Stimulated activated CD4-positive, alpha-beta T cell treated with anti-CD3 and anti-CD28 coated beads, TNF-alpha, amount 100 ng/mL, for 4 hours (primary cell): Measurements from ENCODE around the gene AMDHD2.
"Not testable (repeated sequence)": the region's sequence is repeated elsewhere in the genome, so short reads cannot be mapped to it uniquely, and the experiment has no call there.

Experiments
- DNase-seq, 3 experiments: peaks; one replicate each; pipeline ENCODE4 v3.0.0-alpha.2; 2020; ENCODE audit warnings: low read depth in 3 of 3

Gene AMDHD2

GRCh38 chr16:2517954-2518605 is 2.1 kb upstream of the AMDHD2 start:
- DNase-seq, result no peak

DNA sequence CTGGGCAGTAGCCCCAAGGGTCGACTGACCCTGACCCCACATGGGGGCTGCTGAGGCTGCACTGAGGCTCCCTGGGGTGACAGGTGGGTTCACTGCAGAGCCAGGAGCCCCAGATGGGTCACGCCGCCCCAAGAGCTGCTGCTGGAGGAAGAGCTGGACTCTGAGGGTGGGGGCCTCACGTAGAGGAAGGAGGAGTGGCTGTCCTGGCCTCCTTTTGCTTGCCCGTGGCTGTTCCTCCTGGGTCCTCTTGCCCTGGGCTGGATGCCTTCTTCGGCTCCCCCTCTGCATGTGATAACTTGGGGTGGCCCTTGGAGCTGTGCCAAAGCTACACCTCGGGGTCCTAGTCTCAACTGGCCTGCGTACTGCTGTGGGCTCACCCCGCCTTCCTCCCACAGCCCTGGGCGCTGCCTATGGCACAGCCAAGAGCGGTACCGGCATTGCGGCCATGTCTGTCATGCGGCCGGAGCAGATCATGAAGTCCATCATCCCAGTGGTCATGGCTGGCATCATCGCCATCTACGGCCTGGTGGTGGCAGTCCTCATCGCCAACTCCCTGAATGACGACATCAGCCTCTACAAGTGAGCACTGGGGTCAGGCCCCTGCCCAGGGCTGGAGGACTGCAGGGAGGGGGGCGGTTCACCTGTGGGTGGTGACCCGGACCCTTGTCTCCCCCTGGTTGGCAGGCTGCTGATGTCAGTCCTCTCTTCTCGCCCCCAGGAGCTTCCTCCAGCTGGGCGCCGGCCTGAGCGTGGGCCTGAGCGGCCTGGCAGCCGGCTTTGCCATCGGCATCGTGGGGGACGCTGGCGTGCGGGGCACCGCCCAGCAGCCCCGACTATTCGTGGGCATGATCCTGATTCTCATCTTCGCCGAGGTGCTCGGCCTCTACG is 1.1 kb upstream of the AMDHD2 start:
- no peak for DNase-seq

DNA sequence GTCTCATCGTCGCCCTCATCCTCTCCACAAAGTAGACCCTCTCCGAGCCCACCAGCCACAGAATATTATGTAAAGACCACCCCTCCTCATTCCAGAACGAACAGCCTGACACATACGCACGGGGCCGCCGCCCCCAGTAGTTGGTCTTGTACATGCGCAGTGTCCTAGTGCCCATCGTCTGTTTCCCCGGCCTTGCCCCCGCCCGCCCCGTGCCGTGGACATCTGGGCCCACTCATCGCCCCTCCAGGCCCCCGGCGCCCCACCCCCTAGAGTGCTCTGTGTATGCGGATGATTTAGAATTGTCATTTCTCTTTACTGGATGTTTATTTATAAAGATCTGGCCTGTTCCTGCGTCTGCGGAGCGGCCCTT is 475 bp upstream of the AMDHD2 start:
- no peak for DNase-seq

GRCh38 chr16:2520784-2521531 is 787 bp downstream of the AMDHD2 start:
- DNase-seq, result no peak

- no peak for DNase-seq
These were observed 3.6 kb downstream of the AMDHD2 start for GRCh38 chr16:2523801-2524231.

DNA sequence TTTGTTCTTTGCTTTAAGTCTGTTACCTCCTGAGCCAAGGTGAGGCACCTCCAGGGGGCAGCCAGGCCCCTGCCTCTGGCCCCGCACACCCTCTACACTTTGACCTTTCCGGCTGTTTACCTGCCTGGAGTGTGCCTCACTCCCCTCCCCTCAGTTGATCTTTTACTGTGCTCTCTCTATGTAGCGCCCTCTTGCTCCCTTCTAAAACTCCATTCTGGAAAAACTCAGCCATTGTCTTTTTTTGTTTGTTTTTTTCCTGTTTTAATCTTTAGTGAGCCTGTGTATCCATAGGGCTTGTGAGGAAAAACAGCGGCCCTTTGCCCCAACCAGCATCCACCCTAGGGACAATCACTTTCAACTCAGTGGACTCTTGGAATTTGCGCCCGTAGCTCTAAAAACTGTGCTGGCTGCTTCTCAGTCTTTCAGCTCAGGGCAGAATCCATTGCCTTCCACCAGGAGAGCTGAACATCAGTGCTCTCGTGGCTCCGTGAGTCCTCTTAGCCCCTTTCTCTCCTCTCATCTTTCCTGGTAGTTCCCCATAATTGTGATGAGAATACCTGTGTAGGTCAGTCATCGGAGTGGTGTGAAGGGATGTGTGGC is 4.3 kb downstream of the AMDHD2 start:
- no peak for DNase-seq

- no peak for DNase-seq
These were observed 6.0 kb downstream of the AMDHD2 start for GRCh38 chr16:2526135-2526534.

DNA sequence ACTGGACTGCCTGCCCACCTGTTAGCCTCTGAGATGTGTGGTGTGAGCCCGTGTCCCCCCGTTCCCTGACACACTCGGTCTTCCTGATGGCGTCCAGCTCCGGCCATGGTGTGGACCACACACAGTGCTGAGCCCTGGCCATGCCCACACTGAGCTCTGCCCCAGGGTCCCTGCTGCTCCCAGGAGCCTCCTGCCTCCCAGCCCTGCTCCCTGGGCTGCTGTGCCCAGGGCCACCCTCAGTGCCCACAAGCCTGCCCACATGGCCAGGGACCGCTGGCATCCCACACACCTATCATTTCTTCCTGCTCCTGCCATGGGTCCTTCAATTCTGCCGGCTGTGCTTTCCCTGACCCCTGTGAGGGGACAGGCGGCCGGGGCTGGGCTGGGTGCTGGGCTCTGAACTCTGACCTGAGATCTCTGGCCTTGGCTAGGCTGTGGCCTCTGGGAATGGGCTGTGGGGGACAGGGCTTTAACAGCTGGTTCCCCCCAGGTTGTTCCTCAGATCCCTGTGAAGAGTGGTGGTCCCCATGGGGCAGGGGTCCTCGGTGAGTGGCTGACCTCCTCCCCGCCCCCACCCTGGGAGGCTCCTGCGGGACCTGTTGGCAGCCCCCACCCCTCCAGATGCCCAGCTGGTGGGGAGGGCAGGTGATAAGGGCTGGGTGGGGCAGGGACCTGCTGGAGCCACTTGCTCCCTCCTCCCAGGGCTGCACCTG is 7.1 kb downstream of the AMDHD2 start:
- DNase-seq, result no peak

DNA sequence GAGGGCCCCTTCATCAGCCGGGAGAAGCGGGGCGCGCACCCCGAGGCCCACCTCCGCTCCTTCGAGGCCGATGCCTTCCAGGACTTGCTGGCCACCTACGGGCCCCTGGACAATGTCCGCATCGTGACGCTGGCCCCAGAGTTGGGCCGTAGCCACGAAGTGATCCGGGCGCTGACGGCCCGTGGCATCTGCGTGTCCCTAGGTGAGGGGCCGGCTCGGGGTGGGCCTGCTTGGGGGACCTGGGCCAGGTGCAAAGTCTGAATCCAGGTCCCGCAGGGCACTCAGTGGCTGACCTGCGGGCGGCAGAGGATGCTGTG is 7.6 kb downstream of the AMDHD2 start:
- DNase-seq, result no peak

- no peak for DNase-seq
These were observed 8.2 kb downstream of the AMDHD2 start for GRCh38 chr16:2528161-2529060.

GRCh38 chr16:2529061-2529931 is 9.1 kb downstream of the AMDHD2 start:
- DNase-seq, result no peak

GRCh38 chr16:2529961-2530628 is 9.9 kb downstream of the AMDHD2 start:
- DNase-seq, result no peak

- DNase-seq, result no peak
These were observed 10.6 kb downstream of the AMDHD2 start for GRCh38 chr16:2530629-2531318.

DNA sequence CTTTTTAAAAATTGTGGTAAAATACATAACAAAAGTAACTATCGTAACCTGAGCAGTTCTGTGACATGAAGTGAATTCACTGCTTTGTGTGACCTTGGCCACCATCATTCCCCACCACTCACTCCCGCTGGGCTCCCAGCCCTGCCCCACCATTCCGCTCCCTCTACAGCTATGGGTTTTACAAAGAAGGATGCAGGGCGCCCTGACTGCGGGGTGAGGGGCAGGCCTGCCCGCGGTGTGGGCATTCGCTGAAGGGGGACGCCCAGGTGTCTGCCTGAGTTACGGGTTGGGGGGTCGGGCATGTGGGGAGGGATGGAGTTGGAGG is 11.2 kb downstream of the AMDHD2 start, which contains the start of gene CEMP1:
Gene CEMP1, minus strand, starts transcription at position 38 of the 325 bp plus-strand sequence. CDS start 335 bp downstream, outside the sequence.
- DNase-seq, result no peak

DNA sequence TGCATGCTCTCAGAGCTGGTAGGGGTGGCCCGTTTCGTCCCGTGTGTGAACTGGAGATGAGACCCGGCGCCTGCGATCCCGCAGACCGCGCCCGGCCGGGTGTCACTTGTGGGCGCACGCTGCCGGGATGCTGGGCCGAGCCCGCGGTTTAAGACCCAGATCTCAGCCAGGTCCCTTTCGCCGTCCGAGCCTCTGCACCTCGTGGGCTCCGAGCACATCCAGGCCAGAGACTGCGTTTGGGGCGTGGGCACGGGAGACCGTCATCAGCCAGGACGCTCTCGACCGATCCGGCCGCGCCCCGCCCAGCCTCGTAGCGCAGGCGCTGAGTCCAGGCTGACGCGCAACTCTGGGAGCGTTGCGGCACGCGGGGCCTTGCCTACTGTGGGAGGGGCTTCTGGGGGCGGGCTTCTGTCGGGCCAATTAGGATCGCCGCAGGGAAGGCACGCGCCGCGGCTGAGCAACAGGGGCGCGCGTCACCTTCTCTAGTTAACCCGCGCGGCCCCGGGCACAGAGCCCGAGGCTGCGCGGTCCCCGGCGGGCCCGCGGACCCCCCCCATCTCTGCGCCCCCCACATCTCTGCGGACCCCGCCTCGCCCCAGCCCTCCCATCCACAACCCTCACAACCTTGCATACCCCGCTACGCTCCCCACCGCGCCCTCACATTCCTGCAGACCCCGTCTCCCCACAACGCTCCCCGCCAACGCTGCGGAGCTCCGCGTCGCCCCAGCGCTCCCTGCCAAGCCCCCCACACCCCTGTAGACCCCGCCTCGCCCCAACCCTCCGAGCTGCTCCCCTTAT is 11.7 kb downstream of the AMDHD2 start:
- DNase-seq, result peak; percentile 91 to 95 (median 94)

DNA sequence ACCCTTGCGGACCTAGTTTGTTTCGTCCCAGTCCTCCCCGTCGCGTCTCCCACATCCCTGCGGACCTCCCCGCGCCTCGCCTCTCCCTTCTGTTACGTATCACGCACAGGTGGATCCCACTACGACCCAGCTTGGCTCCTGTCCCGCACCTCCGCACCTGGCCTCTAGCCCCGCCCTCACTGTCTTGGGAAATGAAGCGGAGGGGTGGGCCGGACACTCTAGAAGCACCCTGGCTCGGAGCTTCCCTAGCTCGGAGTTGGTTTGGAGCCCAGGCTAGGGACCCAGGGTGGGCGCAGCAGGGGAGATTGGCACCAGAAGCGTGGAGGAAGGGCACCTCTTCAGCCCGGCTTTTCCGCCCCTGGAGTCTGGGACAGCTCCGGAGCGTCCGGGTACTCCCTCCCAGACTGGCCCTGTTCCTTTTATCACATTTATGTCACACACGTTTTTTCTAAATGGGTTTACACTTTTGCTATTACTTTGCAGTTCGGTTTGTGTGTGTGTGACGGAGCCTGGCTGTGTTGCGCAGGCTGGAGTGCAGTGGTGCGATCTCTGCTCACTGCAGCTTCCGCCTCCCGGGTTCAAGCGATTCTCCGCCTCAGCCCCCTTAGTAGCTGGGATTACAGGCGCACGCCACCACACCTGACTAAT is 12.4 kb downstream of the AMDHD2 start:
- DNase-seq, result peak in 1 of 3 experiments; percentile 36

- DNase-seq, result not testable (repeated sequence)
These were observed 13.1 kb downstream of the AMDHD2 start for GRCh38 chr16:2533142-2533755.
